Kidney (tissue), 14 donors: ENCODE measurements around the gene PRKN. TPM values are rescaled to one million over a fixed set of nuclear protein-coding genes. Genes with fewer than 3 reads are reported as not detected.
A peak's percentile ranks its signal among the peaks of the same experiment; 100 is the strongest.

ENCODE experiments used
- DNase-seq, 5 donors: peaks; one replicate each; pipeline ENCODE4 v3.0.0-alpha.2; 2013 to 2020
- FAIRE-seq: peaks from 2 replicates; lab custom pipeline; 2012; peaks lifted over from hg19 to GRCh38; lab: Jason Lieb, UNC
- H3K27ac ChIP-seq, 2 donors: one replicate each; pipeline ENCODE4 v1.7.0; 2013; ENCODE audit warnings: low read depth in 2 of 2, low read length in 2 of 2, inconsistent platforms in 1 of 2
- H3K27me3 ChIP-seq: one replicate; pipeline ENCODE4 v1.7.1; 2013; ENCODE audit warnings: low read length, inconsistent platforms; ENCODE audit not compliant: control insufficient read depth, insufficient read depth
- H3K36me3 ChIP-seq, 3 donors: one replicate each; pipeline versions ENCODE4 v1.7.0 to v1.7.1; 2013; ENCODE audit warnings: low read length in 3 of 3, control low read depth in 1 of 3, inconsistent platforms in 1 of 3; ENCODE audit not compliant: insufficient read depth in 3 of 3, control insufficient read depth in 2 of 3
- H3K4me1 ChIP-seq, 3 donors: one replicate each; pipeline versions ENCODE4 v1.7.0 to v1.7.1; 2013; ENCODE audit warnings: low read length in 3 of 3, inconsistent platforms in 1 of 3, low read depth in 1 of 3; ENCODE audit not compliant: control insufficient read depth in 2 of 3, insufficient read depth in 2 of 3
- H3K4me3 ChIP-seq, 3 donors: one replicate each; pipeline versions ENCODE4 v1.7.0 to v1.8.1; 2013; ENCODE audit warnings: low read length in 3 of 3, control low read depth in 1 of 3, inconsistent platforms in 1 of 3
- H3K9ac ChIP-seq, 3 donors: one replicate each; pipeline versions ENCODE4 v1.7.0 to v1.7.1; 2013; ENCODE audit warnings: low read length in 3 of 3, control low read depth in 1 of 3, inconsistent platforms in 1 of 3
- H3K9me3 ChIP-seq, 3 donors: one replicate each; pipeline versions ENCODE4 v1.7.0 to v1.7.1; 2013; ENCODE audit warnings: low read length in 3 of 3, control low read depth in 1 of 3, inconsistent platforms in 1 of 3; ENCODE audit not compliant: control insufficient read depth in 2 of 3, insufficient read depth in 1 of 3
- CTCF ChIP-seq: IDR thresholded peaks from 3 replicates; pipeline ENCODE4 v1.5.1; 2012; ENCODE audit warnings: mild to moderate bottlenecking, moderate library complexity, borderline replicate concordance; ENCODE audit not compliant: insufficient read depth; ENCODE audit errors: extremely low read depth
- intact Hi-C: fragments of 100-400 bp; cut with DNase I; formaldehyde crosslinking; loops from one replicate; pipeline ENCODE4 v1.11.1; 2022
- polyA plus RNA-seq: library from polyadenylated mRNA; stranded (reverse); fragments of 350-450 nt; fragmentation: Illumina TruSeq; extraction: RNeasy Lipid Tissue Mini Kit (QIAGEN cat#74804); gene quantifications from one replicate; pipeline ENCODE4 v1.2.3, GENCODE V29; 2014; ENCODE audit warnings: low read depth, low replicate concordance; ENCODE audit not compliant: insufficient read depth
- total RNA-seq: library from RNA; stranded (reverse); fragmentation: NEBNext Ultra II Directional; extraction: Animal tissue kit (Norgen Biotek cat#: 25700); gene quantifications from one replicate; pipeline ENCODE4 v1.2.1, GENCODE V29; 2021
- donor health status: control.
- donor health status: control.
- donor health status: control.
- donor health status: control.
- donor health status: control.
- donor health status: DM: yes; HTN: yes; CAD: no.
- donor health status: Normal renal cell carcinoma (clear cell type).

The PRKN gene
- total and polyA plus RNA-seq, 2 donors from 2014 or later: 8.6 to 10.4 TPM

- Histone ChIP-seq H3K4me1 (no peaks in the 10 kb centered on the region), H3K9me3 (no peaks in the 10 kb centered on the region), H3K9ac (no peak overlapping the region), H3K4me3 (no peak overlapping the region), H3K36me3 (no peaks in the 10 kb centered on the region), H3K27me3 (no peaks in the 10 kb centered on the region), H3K27ac (no peak overlapping the region)
- FAIRE-seq (no peak), DNase-seq (peak in 1 of 5 donors; percentile 35)
- peak; percentile 22 for TF ChIP-seq CTCF
- intact Hi-C loops: no loop called here
Measured at GRCh38 chr6:162119341-162119740, 608.2 kb downstream of the PRKN start.

GRCh38 chr6:162118706-162119105, 608.9 kb downstream of the PRKN start:
- DNase-seq (no peak), FAIRE-seq (no peak)
- H3K27ac ChIP-seq: no peak overlapping the region
- H3K9me3 ChIP-seq: no peaks in the 10 kb centered on the region
- H3K4me1 ChIP-seq: no peaks in the 10 kb centered on the region
- H3K27me3 ChIP-seq: no peaks in the 10 kb centered on the region
- H3K4me3 ChIP-seq: no peak overlapping the region
- H3K9ac ChIP-seq: no peak overlapping the region
- H3K36me3 ChIP-seq: no peaks in the 10 kb centered on the region
- intact Hi-C loops: no loop called here
- TF ChIP-seq CTCF: no peak

GRCh38 chr6:162116902-162117525, 610.6 kb downstream of the PRKN start:
- Histone ChIP-seq H3K4me3 (no peak overlapping the region), H3K9ac (no peak overlapping the region), H3K4me1 (no peaks in the 10 kb centered on the region), H3K27ac (no peak overlapping the region), H3K9me3 (no peaks in the 10 kb centered on the region), H3K27me3 (no peaks in the 10 kb centered on the region), H3K36me3 (no peaks in the 10 kb centered on the region)
- no peak for TF ChIP-seq CTCF
- no peak for FAIRE-seq
- DNase-seq: no peak
- intact Hi-C loops: no loop called here

GRCh38 chr6:162109480-162110050, 618.0 kb downstream of the PRKN start:
- H3K9me3 ChIP-seq: no peaks in the 10 kb centered on the region
- H3K4me1 ChIP-seq: no peaks in the 10 kb centered on the region
- DNase-seq (no peak), FAIRE-seq (no peak)
- no peak overlapping the region for H3K4me3 ChIP-seq
- no peak for TF ChIP-seq CTCF
- intact Hi-C loops: no loop called here
- H3K27me3 ChIP-seq: no peaks in the 10 kb centered on the region
- H3K27ac ChIP-seq: no peak overlapping the region
- H3K36me3 ChIP-seq: no peaks in the 10 kb centered on the region
- no peak overlapping the region for H3K9ac ChIP-seq
